HUES64 (cell line): ENCODE results near the gene RGS19.
"Not testable (repeated sequence)": the region's sequence is repeated elsewhere in the genome, so short reads cannot be mapped to it uniquely, and the experiment has no call there.

Experiments
- H3K27ac ChIP-seq: 2 replicates; pipeline ENCODE4 v1.7.0; 2013; ENCODE audit warnings: low read depth, low read length, inconsistent platforms
- H3K27me3 ChIP-seq: 2 replicates; pipeline ENCODE4 v1.6.1; 2013; ENCODE audit warnings: mild to moderate bottlenecking, low read length; ENCODE audit not compliant: insufficient read depth
- H3K36me3 ChIP-seq: 2 replicates; pipeline ENCODE4 v1.6.1; 2013; ENCODE audit warnings: mild to moderate bottlenecking, low read length; ENCODE audit not compliant: insufficient read depth
- H3K4me1 ChIP-seq: 2 replicates; pipeline ENCODE4 v1.6.1; 2013; ENCODE audit warnings: mild to moderate bottlenecking, low read length, moderate library complexity; ENCODE audit not compliant: insufficient read depth
- H3K4me3 ChIP-seq: 2 replicates; pipeline ENCODE4 v1.5.1; 2013; ENCODE audit warnings: mild to moderate bottlenecking, low read length, moderate library complexity
- H3K9ac ChIP-seq: 2 replicates; pipeline ENCODE4 v1.6.1; 2013; ENCODE audit warnings: mild to moderate bottlenecking, low read depth, low read length
- H3K9me3 ChIP-seq: 2 replicates; pipeline ENCODE4 v1.6.1; 2013; ENCODE audit warnings: low read depth, low read length; ENCODE audit not compliant: insufficient read depth
- WGBS: fragments of 150-250, 120-280 bp; methylation state at CpG from one replicate; pipeline ENCODE4 v1.1.7; 2013; ENCODE audit warnings: missing lambda C conversion rate; 5-methylcytosine and 5-hydroxymethylcytosine counted together

RGS19 gene

DNA sequence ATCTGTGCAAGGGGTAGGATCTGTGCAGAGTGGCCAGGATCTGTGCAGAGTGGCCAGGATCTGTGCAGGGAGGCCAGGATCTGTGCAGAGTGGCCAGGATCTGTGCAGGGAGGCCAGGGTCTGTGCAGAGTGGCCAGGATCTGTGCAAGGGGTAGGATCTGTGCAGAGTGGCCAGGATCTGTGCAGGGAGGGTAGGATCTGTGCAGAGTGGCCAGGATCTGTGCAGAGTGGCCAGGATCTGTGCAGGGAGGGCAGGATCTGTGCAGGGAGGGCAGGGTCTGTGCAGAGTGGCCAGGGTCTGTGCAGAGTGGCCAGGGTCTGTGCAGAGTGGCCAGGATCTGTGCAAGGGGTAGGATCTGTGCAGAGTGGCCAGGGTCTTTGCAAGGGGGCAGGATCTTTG, 9.3 kb upstream of the RGS19 start:
- not testable (repeated sequence) for H3K9ac ChIP-seq, H3K4me1 ChIP-seq, H3K27ac ChIP-seq, H3K9me3 ChIP-seq, H3K36me3 ChIP-seq, H3K4me3 ChIP-seq
- peaks cover 29% of the 10 kb centered on the region for H3K27me3 ChIP-seq

DNA sequence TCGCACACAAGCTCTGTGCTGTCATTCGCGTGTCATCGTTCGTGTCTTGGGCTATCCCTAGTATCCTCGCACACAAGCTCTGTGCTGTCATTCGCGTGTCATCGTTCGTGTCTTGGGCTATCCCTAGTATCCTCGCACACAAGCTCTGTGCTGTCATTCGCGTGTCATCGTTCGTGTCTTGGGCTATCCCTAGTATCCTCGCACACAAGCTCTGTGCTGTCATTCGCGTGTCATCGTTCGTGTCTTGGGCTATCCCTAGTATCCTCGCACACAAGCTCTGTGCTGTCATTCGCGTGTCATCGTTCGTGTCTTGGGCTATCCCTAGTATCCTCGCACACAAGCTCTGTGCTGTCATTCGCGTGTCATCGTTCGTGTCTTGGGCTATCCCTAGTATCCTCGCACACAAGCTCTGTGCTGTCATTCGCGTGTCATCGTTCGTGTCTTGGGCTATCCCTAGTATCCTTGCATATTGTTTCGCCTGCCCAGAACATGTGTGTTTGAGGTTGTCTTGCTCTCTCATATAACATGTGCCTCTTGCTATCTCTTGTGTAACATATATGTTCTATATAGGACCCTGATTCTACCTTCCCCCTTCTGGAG, 8.0 kb upstream of the RGS19 start:
- H3K36me3 ChIP-seq, H3K9ac ChIP-seq, H3K9me3 ChIP-seq, H3K4me1 ChIP-seq, H3K4me3 ChIP-seq, H3K27ac ChIP-seq: not testable (repeated sequence)
- peaks cover 40% of the 10 kb centered on the region for H3K27me3 ChIP-seq
- WGBS: 89% methylated on average over 5 of the region's 36 CpGs

GRCh38 chr20:64086801-64087200, 7.5 kb upstream of the RGS19 start:
- H3K27me3 ChIP-seq: peaks cover 45% of the 10 kb centered on the region
- no peaks in the 10 kb centered on the region for H3K36me3 ChIP-seq
- WGBS: 85% methylated on average over 6 of the region's 11 CpGs
- no peak overlapping the region for H3K27ac ChIP-seq
- no peak overlapping the region for H3K9ac ChIP-seq
- no peak overlapping the region for H3K4me3 ChIP-seq
- H3K9me3 ChIP-seq: no peaks in the 10 kb centered on the region
- H3K4me1 ChIP-seq: peaks cover 4% of the 10 kb centered on the region

DNA sequence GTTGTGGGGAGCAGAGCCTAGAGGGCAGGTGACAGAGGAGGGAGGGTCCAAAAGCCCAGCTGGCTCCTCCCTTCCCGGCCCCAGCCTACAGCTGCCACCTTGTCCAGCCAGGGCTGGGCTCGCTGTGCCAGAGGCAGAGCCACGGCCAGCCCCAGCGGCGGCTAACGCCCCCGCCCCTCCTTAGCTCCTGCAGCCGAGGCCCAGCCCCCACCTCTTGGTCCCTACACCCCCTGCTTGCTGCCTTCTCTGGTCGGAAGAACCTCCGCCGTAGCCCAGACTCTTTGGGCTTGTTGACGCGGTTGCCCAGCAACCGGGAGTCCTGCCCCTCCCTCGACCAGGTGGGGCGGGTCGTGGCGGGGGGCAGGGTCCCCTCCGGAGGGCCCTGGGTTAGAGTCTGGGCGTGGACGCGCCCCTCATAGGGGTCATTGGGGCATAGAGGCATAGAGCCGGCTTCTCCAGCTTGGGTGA, 5.4 kb upstream of the RGS19 start:
- Histone ChIP-seq H3K27me3 (peaks cover 62% of the 10 kb centered on the region), H3K4me3 (peak overlapping the region; percentile 64), H3K9ac (no peak overlapping the region; the same call in 1 of the 2 replicates)

DNA sequence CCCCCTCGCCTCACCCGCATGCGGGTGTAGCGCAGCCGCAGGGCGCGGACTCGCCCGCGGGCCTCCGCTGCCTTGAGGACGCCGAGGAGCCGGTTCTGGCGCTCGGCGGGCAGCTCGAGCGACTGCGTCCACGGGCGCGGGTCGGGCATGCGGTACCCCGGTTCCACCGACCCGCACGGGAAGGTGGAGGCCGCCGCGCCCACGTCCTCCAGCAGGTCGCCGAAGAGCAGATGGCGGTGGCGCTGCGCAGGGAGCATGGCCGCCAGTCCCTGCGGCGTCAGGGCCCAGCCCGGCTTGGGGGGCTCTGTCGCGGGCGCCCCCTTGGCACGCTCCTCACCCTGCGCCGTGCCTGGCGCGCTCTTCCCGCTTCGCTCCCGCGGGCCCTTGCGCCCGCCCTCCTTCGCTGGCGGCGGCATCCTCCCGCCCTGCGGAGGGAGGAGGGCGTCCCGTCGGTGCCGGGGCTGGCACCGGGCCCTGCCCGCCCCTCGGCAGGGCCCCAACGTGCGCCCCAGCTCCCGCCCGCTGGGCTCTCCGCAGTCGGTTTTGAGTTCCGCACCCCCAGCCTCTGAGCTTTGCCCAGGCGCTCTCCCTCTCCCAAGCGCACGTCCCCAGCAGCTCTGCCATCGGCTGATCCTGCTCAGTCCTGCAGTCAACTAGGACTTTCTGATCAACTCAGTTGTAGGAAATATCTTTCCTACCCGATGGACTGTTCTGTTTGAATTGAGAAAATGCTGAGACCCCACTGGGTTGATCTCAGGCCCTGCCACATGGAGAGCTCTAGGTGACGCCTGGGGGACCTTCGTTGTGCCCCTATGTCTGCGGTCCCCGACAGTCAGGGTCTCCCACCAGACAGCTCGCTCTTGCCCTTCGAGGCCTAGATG, 4.7 kb upstream of the RGS19 start, which contains the start of gene LKAAEAR1:
Gene LKAAEAR1, minus strand, starts transcription at position 595 of the 881 bp plus-strand sequence. Its CDS starts 179 bp downstream, at position 416.
- 3% methylated on average over 86 of the region's 86 CpGs for WGBS
- peak within 1 kb of the TSS; percentile 64 for H3K4me3 ChIP-seq
- no peak within 1 kb of the TSS for H3K27ac ChIP-seq
- no peaks in the 10 kb centered on the region for H3K9me3 ChIP-seq
- H3K9ac ChIP-seq: peak within 1 kb of the TSS; percentile 66
- H3K36me3 ChIP-seq: no peaks in the 10 kb centered on the region
- peaks cover 6% of the 10 kb centered on the region for H3K4me1 ChIP-seq
- peaks cover 62% of the 10 kb centered on the region for H3K27me3 ChIP-seq

More for the DNA sequence above, 5.4 kb upstream of the RGS19 start:
- no peaks in the 10 kb centered on the region for H3K9me3 ChIP-seq
- no peak overlapping the region for H3K27ac ChIP-seq
- 12% methylated on average over 23 of the region's 23 CpGs for WGBS
- H3K36me3 ChIP-seq: no peaks in the 10 kb centered on the region
- peaks cover 4% of the 10 kb centered on the region for H3K4me1 ChIP-seq

DNA sequence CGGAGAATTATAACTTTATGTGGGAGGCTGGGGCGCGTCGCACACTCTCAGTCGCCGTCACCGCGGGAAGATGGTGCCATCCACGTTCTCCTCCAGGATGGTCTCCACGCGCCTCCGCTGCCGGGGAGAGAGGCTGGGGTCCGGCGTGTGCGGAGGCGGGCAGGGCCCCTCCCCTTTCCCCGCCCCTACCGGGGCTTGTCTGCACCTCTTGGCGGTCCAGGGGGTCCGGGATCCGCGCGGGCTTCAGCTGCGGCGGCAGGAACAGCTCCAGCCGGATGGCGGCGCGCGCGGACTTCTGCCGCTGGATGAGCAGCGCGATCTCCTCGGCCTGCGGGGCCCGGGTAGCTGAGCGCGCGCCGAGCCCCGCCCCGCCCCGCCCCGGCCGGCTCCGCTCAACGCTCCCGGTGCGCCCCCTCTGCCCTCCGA, 4.1 kb upstream of the RGS19 start:
- no peaks in the 10 kb centered on the region for H3K36me3 ChIP-seq
- no peak overlapping the region for H3K27ac ChIP-seq
- H3K27me3 ChIP-seq: peaks cover 62% of the 10 kb centered on the region
- peak overlapping the region; percentile 64 for H3K4me3 ChIP-seq
- peak overlapping the region; percentile 66 for H3K9ac ChIP-seq
- H3K4me1 ChIP-seq: peaks cover 12% of the 10 kb centered on the region
- H3K9me3 ChIP-seq: no peaks in the 10 kb centered on the region
- 1% methylated on average over 52 of the region's 52 CpGs for WGBS

DNA sequence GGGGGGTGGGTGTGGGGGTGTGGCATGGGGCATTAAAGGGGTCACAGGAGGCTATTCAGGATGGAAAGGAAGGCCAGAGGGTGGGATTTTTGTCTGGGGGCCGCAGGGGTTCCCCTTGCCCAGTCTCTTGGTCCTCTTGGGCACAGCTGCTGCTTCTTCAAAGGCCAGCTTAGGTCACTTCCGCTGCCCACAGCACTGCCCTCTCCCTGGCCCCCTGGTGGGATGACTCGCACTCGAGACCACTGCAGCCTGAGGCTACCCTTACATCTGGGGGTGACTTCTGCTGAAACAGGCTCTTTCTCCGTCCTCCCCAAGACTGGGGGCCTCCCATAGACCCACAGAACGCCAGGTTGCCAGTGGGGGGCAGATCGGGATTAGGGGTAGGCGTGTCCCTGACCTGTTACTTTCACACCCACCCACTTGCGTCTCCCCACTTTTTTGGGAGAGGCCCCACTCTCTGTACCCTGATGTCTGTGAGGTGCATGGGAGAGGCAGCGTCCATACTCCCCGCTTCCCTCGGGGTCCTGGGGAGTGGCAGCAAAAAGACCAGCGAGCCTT, 3.6 kb upstream of the RGS19 start:
- Histone ChIP-seq H3K9me3 (no peaks in the 10 kb centered on the region), H3K27ac (no peak overlapping the region), H3K4me1 (peaks cover 17% of the 10 kb centered on the region), H3K4me3 (peak overlapping the region; percentile 64), H3K27me3 (peaks cover 62% of the 10 kb centered on the region), H3K9ac (no peak overlapping the region; the same call in 1 of the 2 replicates), H3K36me3 (no peaks in the 10 kb centered on the region)
- 23% methylated on average over 9 of the region's 13 CpGs for WGBS

DNA sequence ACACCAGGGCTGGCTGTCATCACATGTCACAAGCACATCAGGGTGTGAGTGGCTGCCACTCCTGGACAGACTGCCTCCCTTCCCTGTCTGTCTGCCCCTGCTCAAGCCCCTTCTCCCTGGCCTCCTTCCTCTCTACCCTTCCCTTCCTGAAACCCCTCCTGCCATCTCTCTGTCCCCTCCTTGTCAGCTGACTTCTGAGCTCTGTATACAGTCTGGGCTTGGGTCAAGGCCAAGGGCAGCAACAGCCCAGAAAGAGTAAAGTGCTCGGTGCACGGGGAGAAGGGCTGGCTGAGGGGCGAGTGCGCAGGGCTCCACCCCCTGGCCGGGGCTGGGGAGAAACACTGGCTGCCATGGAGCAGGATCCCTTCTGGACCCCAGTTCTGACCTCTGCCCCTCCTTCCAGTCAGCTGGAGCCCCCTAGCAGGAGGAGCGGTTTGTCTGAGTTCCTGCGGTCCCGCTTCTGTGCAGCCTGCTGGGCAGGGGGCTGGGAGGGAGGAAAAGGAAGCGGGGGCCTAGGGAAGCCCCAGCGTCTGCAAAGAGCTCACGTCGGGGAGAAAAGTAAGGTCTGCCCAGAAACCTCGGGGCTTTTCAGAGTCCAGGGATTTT, 2.9 kb upstream of the RGS19 start:
- no peaks in the 10 kb centered on the region for H3K9me3 ChIP-seq
- no peak overlapping the region for H3K27ac ChIP-seq
- WGBS: 24% methylated on average over 13 of the region's 13 CpGs
- H3K4me3 ChIP-seq: no peak overlapping the region
- no peak overlapping the region for H3K9ac ChIP-seq
- H3K4me1 ChIP-seq: peaks cover 17% of the 10 kb centered on the region
- no peaks in the 10 kb centered on the region for H3K36me3 ChIP-seq
- H3K27me3 ChIP-seq: peaks cover 62% of the 10 kb centered on the region

DNA sequence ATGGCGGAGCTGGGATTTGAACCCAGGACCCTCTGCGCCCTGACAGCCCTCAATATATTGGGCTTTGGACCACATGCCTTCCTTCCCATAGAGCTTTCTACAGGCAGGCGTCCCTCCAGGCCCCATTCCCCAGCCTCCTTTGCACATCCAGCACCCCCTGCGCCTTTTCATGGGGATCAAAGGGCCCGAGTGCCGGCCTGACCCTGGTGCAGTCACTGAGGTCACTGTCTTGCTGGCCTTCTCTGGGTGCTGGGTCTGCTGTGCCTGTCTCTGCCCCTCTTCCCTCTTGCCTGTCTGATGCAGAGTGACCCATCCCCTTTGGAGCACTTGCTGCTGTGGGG, 2.3 kb upstream of the RGS19 start:
- 93% methylated on average over 6 of the region's 6 CpGs for WGBS
- peaks cover 62% of the 10 kb centered on the region for H3K27me3 ChIP-seq

GRCh38 chr20:64080813-64081623, 1.7 kb upstream of the RGS19 start:
- H3K9me3 ChIP-seq: no peaks in the 10 kb centered on the region
- H3K27me3 ChIP-seq: peaks cover 58% of the 10 kb centered on the region
- no peaks in the 10 kb centered on the region for H3K36me3 ChIP-seq
- no peak overlapping the region for H3K9ac ChIP-seq
- peak overlapping the region; percentile 78 for H3K4me3 ChIP-seq
- peaks cover 17% of the 10 kb centered on the region for H3K4me1 ChIP-seq
- no peak overlapping the region for H3K27ac ChIP-seq
- 88% methylated on average over 16 of the region's 17 CpGs for WGBS

More for the DNA sequence above, 2.3 kb upstream of the RGS19 start:
- Histone ChIP-seq H3K9ac (no peak overlapping the region), H3K36me3 (no peaks in the 10 kb centered on the region), H3K27ac (no peak overlapping the region), H3K4me3 (no peak overlapping the region), H3K9me3 (no peaks in the 10 kb centered on the region), H3K4me1 (peaks cover 17% of the 10 kb centered on the region)
